ENCODE measurements around the gene U2AF1L4.
"Not testable (repeated sequence)": the region's sequence is repeated elsewhere in the genome, so short reads cannot be mapped to it uniquely, and the experiment has no call there.

Gene U2AF1L4

DNA sequence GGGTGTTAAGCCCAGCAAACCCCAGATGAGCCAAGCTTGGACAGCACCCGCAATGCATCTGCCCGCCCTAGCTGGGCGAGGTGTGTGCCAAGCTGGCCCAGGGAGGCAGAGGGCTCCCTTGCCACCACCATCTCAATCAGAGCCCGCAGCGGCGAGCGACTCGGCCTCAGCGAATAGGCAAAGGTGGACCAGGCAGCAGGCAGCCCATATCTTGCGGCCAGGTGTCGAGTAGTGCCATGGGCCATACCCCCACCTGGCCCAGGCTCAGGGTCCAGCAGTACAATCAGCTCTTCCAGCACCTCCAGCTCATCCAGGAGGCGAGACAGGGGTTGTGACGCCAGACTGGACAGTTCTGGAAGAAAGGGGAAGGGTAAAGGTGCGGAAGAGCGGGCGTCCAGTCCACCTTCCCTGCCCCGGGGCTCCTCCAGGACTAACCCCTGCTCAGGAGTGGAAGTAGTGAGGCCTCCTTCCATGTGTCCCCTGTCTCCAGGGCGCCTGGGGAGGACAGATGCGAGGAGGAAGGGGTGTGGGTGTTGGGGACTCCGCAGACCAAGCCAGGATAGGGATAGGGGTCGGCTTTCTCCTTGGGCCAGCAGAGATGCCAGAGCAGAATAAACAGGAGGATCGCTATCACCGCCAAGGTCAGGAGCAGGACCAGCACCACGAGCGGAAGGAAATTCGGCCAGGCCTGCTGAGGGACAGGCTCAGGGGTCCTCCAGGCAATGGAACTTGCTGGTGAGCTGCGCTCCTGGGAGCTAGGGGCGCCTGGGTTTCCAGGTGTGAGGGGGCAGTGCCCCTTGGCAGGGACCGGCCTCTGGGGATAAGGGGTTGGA is 5.7 kb downstream of the U2AF1L4 start:
- DNase-seq: no peak

DNA sequence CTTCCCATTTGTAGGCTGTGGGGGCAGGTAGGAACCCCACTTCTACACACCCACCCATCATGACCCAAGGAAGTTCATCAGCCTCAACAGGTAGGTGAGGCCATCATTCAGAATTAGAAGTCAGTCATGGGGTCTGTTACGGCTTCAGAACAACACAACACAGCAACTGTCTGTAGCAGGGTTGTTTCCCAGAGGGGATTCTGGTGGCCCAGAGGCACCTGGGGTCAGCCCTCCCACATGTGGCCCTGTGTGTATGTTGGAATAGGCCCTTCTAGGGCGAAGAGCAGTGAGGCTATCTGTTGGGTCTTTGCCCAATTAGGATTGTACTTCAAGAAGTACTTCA is 6.4 kb downstream of the U2AF1L4 start:
- DNase-seq: no peak

DNA sequence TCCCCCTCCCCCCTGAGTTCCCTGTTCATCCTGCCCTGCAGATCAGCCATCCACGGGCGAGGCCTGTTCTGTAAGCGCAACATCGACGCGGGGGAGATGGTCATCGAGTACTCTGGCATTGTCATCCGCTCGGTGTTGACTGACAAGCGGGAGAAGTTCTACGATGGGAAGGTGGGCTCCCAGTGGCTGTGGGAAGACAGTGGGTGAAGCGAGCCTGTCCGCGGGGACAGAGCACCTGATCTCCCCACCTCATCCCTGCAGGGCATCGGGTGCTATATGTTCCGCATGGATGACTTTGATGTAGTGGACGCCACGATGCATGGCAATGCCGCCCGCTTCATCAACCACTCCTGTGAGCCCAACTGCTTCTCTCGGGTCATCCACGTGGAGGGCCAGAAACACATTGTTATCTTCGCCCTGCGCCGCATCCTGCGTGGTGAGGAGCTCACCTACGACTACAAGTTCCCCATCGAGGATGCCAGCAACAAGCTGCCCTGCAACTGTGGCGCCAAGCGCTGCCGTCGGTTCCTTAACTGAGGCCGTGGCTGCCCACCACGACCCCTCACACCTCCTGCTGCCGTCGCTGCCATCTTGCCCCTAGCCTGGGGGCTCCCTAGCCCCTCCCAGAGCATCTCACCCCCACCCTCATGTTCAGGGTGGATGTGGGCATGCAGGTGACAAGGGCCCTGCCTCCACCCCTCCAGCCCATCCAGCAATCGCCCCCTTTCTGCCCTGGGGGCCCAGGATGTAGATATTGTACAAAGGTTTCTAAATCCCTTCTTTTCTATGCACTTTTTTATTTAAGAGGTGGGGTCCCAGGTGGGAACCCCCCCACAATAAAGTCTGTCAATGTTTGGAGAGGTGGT is 7.0 kb downstream of the U2AF1L4 start:
- DNase-seq: no peak

DNA sequence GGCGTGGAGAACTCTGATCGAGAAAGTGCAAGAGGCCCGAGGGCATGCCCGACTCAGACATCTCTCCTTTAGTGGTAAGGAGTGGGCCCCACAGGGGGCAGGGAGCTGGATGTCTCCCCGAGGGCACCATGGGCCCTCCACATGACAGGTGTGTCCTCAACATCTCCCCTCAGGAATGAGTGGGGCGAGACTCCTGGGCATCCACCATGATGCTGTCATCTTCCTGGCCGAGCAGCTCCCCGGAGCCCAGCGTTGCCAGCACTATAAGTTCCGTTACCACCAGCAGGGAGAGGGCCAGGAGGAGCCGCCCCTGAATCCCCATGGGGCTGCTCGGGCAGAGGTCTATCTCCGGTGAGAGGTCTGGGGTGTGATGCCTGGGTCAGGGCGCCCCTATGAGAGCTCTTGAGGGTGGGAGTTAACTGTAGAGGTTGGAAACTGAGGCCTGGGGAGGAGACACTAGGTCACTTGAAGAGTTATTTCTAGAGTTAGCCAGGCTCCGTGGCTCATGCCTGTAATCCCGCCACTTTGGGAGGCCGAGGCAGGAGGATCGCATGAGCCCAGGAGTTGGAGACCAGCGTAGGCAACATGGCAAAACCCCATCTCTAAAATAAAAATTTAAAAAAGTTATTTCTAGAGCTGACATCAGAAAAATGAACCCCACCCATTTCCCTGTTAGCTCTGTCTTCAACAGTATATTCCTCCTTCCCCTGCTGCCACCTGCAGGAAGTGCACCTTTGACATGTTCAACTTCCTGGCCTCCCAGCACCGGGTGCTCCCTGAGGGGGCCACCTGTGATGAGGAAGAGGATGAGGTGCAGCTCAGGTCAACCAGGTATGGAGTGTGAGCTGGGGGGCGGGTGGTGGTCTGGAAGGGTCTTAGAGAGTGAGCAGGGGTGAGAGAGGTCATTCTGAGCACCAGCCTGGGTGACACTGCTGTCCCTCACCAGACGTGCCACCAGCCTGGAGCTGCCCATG is 8.0 kb downstream of the U2AF1L4 start:
- no peak for DNase-seq

DNA sequence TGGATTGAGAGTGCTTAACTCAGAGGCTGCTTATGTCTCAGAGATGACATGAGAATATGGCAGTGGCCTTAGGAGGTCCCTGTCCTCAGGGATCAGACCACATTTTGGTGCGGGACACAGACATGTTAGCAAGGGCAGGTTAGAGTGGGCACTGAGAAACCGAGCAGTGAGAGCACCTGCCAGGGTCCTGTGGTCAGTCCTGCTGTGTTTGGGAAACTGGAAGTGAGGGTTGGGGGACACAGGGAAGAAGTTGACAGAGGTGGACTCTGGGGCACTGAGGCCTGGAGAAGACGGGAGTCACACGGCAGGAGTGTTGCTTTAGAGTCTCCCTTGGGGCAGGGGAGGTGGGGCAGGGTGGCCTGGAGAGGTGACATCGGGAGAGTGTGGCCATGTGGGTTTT is 10.3 kb downstream of the U2AF1L4 start:
- no peak for DNase-seq

DNA sequence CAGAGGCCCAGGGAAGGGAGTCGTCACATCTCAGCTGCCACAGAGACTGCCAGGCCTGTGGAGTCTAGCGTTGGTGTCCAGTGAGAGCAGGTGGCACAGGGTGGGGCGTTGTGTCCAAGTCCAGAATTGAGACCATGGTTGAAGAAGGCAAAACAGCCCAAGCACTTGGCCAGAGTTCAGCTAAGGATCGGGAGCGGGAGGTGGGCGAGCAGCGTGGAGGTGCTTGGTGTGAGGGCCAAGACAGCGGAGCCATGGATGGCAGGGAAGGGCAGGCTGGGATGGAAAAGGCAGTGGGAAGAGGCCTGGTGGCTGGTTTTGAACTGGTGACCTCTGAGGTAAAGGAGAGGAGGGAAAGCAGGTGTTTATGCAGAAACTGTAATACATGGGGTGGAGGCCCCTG is 10.9 kb downstream of the U2AF1L4 start:
- no peak for DNase-seq

DNA sequence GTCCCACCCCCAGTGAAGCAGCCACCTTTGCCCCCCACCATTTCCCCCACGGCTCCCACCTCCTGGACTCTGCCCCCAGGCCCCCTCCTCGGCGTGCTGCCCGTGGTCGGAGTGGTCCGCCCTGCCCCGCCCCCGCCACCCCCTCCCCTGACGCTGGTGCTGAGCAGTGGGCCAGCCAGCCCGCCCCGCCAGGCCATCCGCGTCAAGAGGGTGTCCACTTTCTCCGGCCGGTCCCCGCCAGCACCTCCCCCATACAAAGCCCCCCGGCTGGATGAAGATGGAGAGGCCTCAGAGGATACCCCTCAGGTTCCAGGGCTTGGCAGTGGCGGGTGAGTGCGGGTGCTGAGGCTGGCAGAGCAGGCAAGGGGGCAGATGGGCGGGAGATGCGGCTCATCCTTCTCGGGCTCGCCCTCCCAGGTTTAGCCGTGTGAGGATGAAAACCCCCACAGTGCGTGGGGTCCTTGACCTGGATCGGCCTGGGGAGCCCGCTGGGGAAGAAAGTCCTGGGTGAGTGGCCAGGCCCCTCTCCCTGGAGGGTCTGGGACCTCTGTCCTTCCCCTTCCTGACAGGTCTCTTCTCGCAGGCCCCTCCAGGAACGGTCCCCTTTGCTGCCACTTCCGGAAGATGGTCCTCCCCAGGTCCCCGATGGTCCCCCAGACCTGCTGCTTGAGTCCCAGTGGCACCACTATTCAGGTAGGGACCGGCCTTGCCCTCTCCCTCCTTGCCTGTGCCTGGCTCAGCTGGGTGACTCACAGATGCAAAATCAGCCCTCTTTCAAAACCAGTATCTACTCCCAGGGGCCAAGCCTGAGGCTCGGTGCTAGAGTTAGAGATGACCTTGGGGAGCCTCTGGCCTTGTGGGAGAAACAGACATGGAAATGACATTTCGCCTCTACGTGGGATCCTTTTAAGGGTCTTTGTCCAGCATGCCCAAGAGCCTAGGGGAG is 11.8 kb downstream of the U2AF1L4 start:
- DNase-seq: no peak

DNA sequence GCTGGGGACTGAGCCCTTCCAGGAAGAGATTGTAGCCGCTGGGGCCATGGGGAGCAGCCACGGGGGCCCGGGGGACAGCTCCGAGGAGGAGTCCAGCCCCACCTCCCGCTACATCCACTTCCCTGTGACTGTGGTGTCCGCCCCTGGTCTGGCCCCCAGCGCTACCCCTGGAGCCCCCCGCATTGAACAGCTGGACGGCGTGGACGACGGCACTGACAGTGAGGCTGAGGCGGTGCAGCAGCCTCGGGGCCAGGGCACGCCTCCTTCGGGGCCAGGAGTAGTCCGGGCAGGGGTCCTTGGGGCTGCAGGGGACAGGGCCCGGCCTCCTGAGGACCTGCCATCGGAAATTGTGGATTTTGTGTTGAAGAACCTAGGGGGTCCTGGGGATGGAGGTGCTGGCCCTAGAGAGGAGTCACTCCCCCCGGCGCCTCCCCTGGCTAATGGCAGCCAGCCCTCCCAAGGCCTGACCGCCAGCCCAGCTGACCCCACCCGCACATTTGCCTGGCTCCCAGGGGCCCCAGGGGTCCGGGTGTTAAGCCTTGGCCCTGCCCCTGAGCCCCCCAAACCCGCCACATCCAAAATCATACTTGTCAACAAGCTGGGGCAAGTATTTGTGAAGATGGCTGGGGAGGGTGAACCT is 12.6 kb downstream of the U2AF1L4 start:
- no peak for DNase-seq

DNA sequence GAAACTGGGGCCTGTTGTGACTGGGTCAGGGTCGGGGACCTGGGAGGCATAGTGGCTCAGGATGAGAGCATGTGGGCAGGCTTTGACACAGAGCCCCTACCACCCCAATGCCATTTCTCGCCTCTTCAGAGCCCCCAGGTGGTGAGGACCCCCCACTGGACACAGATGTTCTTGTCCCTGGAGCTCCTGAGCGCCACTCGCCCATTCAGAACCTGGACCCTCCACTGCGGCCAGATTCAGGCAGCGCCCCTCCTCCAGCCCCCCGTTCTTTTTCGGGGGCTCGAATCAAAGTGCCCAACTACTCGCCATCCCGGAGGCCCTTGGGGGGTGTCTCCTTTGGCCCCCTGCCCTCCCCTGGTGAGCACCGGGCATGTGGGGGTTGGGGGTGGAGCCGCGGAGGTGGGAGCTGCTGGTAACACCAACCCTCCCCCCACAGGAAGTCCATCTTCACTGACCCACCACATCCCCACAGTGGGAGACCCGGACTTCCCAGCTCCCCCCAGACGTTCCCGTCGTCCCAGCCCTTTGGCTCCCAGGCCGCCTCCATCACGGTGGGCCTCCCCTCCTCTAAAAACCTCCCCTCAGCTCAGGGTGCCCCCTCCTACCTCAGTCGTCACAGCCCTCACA is 13.3 kb downstream of the U2AF1L4 start:
- no peak for DNase-seq

DNA sequence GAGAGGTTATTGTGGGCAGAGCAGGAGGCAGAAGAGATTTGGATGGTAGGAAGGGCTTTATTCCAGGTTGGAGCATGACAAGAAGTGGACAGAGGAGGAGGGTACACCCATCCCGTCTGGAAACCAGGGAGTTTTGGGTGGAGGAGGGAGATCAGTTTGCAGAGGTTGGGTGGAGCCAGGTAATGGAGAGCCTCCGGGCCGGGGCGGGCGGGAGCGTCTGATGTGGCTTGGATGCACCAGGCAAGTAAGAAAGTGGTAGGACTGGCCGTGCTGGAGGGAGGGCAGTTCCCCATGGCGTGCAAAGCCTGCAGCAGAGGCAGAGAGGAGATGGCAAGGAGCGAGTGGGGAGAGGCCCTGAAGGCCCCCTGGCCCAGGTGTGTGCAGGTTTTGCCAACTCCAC is 13.9 kb downstream of the U2AF1L4 start:
- no peak for DNase-seq

DNA sequence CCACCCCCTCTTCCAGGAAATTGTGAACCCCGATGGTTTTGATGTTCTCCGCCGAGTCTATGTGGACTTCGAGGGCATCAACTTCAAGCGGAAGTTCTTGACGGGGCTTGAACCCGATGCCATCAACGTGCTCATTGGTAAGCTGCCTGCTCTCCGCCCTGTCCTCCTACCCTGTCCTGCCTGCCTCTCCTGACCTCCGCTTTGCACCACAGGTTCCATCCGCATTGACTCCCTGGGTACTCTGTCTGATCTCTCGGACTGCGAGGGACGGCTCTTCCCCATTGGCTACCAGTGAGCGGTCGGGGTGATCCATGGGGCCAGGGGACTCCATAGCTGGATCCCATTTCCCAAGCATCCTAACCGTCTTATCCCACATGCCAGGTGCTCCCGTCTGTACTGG is 14.9 kb downstream of the U2AF1L4 start:
- no peak for DNase-seq

DNA sequence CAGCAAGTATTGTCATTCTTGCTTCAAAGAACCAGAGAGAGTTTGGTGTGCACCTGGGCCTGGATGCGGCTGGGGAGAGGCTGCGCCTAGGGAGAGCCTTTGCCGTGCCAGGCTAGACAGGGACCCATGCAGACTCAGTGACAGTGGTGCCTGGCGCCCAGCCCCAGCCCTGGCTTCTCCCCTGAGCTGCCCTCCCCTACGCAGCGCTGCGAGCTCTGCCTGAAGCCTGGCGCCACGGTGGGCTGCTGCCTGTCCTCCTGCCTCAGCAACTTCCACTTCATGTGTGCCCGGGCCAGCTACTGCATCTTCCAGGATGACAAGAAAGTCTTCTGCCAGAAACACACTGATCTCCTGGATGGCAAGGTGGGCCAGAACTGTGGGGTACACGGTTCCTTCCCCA is 15.5 kb downstream of the U2AF1L4 start:
- no peak for DNase-seq

DNA sequence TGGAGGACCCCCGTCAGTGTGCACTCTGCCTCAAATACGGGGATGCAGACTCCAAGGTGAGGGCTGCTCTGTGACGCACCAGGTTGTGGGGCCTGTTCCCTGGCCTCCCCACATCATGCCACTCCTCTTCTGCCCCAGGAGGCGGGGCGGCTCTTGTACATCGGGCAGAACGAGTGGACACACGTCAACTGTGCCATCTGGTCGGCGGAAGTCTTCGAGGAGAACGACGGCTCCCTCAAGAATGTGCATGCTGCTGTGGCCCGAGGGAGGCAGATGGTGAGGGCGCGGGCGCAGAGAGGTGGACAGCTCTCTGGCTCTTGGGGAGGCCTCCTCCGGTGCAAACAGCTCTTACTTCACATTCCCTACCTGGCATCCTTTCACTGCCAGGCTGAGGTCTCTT is 16.2 kb downstream of the U2AF1L4 start:
- no peak for DNase-seq

DNA sequence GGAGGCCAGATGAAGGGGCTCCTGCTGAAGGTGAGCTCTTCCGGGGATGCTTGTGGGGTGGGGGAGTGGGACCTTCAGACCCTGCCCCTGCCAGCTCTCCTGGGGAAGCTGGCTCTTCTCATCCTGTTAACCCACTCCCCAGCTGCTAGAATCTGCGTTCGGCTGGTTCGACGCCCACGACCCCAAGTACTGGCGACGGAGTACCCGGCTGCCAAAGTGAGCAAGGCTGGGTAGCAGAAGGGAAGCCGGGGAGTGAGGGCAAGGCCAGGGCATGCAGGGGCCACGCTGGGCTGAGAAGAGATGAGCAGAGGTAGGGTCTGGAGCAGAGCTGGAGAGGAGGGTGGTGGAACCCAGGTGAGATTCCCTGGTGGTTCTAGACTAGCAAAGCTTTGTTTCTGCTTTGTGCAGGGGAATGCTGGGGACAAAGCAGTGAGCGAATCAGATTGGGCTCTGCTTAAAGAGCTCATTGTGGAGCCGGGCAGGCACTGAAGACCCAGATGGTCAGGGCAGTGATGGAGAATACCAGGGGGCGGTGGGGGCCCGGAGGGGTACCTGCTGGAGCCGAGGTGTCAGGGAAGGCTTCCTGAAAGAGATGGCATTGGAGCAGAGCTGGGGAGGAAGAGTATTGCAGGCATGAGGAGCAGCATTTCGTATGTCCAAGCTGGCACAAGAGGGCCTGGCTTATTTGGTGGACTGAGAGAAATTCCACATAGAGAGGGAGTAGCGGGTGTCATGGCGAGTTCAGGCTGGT is 17.1 kb downstream of the U2AF1L4 start:
- no peak for DNase-seq

DNA sequence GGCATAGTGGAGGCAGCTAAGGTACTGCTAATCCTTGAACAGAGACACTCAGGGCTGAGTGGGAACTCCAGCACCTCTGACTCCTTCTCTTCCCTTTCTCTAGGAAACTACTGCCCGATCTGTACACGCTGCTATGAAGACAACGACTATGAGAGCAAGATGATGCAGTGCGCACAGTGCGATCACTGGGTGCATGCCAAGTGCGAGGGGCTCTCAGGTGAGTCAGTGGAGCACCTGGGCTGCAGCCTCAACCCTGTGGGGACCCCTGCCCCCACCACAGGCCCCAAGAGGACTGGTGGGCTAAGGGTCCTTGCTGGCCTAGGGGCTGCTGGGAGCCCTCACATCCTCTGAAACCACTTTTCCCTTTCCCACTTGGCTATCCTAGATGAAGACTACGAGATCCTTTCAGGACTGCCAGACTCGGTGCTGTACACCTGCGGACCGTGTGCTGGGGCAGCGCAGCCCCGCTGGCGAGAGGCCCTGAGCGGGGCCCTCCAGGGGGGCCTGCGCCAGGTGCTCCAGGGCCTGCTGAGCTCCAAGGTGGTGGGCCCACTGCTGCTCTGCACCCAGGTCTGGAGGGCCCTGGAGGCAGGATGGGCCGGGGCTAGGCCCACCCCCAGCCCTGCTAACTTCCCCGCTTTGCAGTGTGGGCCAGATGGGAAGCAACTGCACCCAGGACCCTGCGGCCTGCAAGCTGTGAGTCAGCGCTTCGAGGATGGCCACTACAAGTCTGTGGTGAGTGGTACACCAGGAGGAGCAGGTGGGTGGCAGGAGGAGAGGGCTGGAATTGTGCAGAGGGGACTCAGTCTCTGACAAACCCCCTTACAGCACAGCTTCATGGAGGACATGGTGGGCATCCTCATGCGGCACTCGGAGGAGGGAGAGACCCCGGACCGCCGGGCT is 17.9 kb downstream of the U2AF1L4 start:
- no peak for DNase-seq

DNA sequence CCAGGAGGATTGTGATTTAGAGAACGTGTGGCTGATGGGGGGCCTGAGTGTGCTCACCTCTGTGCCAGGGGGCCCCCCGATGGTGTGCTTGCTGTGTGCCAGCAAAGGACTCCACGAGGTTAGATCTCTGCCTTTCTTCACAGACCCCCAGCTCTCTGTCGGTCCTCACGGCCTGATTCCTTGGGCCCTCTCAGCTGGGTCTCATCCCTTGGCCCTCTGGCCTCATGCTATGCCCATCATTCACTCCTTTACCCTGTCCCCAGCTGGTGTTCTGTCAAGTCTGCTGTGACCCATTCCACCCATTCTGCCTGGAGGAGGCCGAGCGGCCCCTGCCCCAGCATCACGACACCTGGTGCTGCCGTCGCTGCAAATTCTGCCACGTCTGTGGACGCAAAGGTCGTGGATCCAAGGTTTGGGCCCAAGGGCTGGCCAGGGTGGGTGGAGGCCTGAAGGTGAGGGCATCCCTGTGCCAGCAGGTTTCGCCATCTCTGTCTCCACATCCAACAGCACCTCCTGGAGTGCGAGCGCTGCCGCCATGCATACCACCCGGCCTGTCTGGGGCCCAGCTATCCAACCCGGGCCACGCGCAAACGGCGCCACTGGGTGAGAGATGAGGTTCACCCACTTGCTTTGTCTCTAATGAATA is 19.9 kb downstream of the U2AF1L4 start:
- DNase-seq: no peak

DNA sequence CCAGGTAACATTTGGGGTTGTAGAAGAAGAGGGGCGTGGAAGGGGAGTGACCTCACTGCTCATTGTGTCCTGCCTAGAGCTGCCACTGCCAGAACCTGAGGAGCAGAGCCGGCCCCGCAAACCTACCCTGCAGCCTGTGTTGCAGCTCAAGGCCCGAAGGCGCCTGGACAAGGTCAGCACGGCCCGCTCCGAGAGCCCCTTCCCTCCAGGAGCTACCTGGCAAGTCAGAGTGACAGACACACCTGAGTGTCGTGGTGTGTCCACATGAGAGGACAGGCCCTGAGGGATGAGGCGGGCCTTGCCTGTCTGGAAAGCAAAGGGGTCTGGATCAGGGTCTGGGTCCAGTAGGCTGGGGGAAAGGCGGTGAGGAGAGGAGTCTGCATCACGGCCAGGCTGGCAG is 20.7 kb downstream of the U2AF1L4 start:
- DNase-seq: no peak

DNA sequence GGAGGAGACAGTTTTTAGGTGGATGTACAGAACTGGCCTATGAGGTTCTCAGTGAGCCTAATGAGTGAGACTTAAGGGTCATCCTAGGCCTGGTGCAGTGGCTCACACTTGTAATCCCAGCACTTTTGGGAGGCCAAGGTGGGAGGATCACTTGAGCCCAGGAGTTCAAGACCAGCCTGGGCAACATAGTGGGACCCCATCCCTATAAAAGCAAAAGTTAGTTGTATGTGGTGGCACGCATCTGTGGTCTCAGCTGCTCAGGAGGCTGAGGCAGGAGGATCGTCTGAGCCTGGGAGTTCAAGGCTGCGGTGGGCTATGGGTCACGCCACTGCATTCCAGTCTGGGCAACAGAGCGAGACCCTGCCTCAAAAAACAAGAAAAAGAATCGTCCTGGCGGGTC is 21.1 kb downstream of the U2AF1L4 start:
- DNase-seq: not testable (repeated sequence)

DNA sequence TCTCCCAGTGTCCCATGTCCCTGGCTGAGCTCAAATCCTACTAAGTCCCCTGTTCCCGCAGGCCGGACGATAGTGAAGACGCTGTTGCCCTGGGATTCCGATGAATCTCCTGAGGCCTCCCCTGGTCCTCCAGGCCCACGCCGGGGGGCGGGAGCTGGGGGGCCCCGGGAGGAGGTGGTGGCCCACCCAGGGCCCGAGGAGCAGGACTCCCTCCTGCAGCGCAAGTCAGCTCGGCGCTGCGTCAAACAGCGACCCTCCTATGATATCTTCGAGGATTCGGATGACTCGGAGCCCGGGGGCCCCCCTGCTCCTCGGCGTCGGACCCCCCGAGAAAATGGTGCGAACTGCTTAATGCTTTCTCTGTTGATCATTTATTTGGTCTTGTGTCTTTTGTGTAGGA is 21.5 kb downstream of the U2AF1L4 start:
- no peak for DNase-seq

Data from NCI-H2107 (cell line).